C4-2B (cell line): Measurements from ENCODE around the gene OR56A5.

ENCODE experiments used
- CTCF ChIP-seq: fragments of 450-650 bp; conservative IDR thresholded peaks from 2 replicates; pipeline ENCODE4 v1.5.1; 2017; ENCODE audit warnings: mild to moderate bottlenecking
- ZFX ChIP-seq: fragments of 450-650 bp; IDR thresholded peaks from 2 replicates; pipeline ENCODE4 v1.6.1; 2017

- TF ChIP-seq CTCF (no peak), ZFX (no peak)
Observed at GRCh38 chr11:5923794-5924193, 44.5 kb downstream of the OR56A5 start.
